ENCODE measurements around the gene CGB7. TPM values are rescaled to one million over a fixed set of nuclear protein-coding genes. Genes with fewer than 3 reads are reported as not detected.
"Not testable (repeated sequence)": the region's sequence is repeated elsewhere in the genome, so short reads cannot be mapped to it uniquely, and the experiment has no call there.

The CGB7 gene
- total RNA-seq, 2 donors from 2014 or later = not detected

GRCh38 chr19:49080392-49080791 is 22.8 kb upstream of the CGB7 start:
- intact Hi-C loops (cut with DNase I) = no loop called here

GRCh38 chr19:49074869-49075268 is 17.3 kb upstream of the CGB7 start:
- DNase-seq (ENCODE audit: low spot score) = peak; percentile 88
- intact Hi-C loops (cut with DNase I) = not testable (repeated sequence)

More at GRCh38 chr19:49080392-49080791, 22.8 kb upstream of the CGB7 start:
- DNase-seq (ENCODE audit: low spot score) = no peak

GRCh38 chr19:49073514-49074378 is 16.2 kb upstream of the CGB7 start:
- intact Hi-C loops (cut with DNase I) = no loop called here
- no peak for DNase-seq (ENCODE audit: low spot score)

GRCh38 chr19:49071860-49072547 is 14.5 kb upstream of the CGB7 start:
- no peak for DNase-seq (ENCODE audit: low spot score)
- intact Hi-C loops (cut with DNase I) = no loop called here

GRCh38 chr19:49070416-49070815 is 12.9 kb upstream of the CGB7 start:
- no peak for DNase-seq (ENCODE audit: low spot score)
- intact Hi-C loops (cut with DNase I) = no loop called here

GRCh38 chr19:49069026-49069425 is 11.5 kb upstream of the CGB7 start:
- intact Hi-C loops (cut with DNase I) = no loop called here
- no peak for DNase-seq (ENCODE audit: low spot score)

- DNase-seq (ENCODE audit: low spot score) = no peak
- intact Hi-C loops (cut with DNase I) = no loop called here
Observed at GRCh38 chr19:49067554-49067953, 10.0 kb upstream of the CGB7 start.

GRCh38 chr19:49065905-49066512 is 8.5 kb upstream of the CGB7 start:
- no peak for DNase-seq (ENCODE audit: low spot score)
- intact Hi-C loops (cut with DNase I) = no loop called here

- intact Hi-C loops (cut with DNase I) = no loop called here
- no peak for DNase-seq (ENCODE audit: low spot score)
Observed at GRCh38 chr19:49064768-49065611, 7.4 kb upstream of the CGB7 start, which contains the start of gene NTF4. Gene NTF4, minus strand, starts transcription at chr19:49064818. Its CDS starts 2,821 bp downstream, at chr19:49061997.

- DNase-seq (ENCODE audit: low spot score) = no peak
- intact Hi-C loops (cut with DNase I) = no loop called here
Observed at GRCh38 chr19:49064029-49064629, 6.6 kb upstream of the CGB7 start.

- no peak for DNase-seq (ENCODE audit: low spot score)
- intact Hi-C loops (cut with DNase I) = no loop called here
Observed at GRCh38 chr19:49061445-49061844, 3.9 kb upstream of the CGB7 start.

- DNase-seq (ENCODE audit: low spot score) = no peak
- intact Hi-C loops (cut with DNase I) = no loop called here
Observed at GRCh38 chr19:49061000-49061399, 3.5 kb upstream of the CGB7 start.

GRCh38 chr19:49059053-49059452 is 1.5 kb upstream of the CGB7 start:
- intact Hi-C loops (cut with DNase I) = no loop called here
- no peak for DNase-seq (ENCODE audit: low spot score)

- intact Hi-C loops (cut with DNase I) = no loop called here
- DNase-seq (ENCODE audit: low spot score) = no peak
Observed at GRCh38 chr19:49058562-49058961, 1.0 kb upstream of the CGB7 start.

- DNase-seq (ENCODE audit: low spot score); intact Hi-C loops (cut with DNase I): not testable (repeated sequence)
Observed at GRCh38 chr19:49056902-49057596, 500 bp downstream of the CGB7 start.

GRCh38 chr19:49056101-49056901 is 1.2 kb downstream of the CGB7 start:
- no peak for DNase-seq (ENCODE audit: low spot score)

GRCh38 chr19:49050376-49051033 is 7.0 kb downstream of the CGB7 start:
- intact Hi-C loops (cut with DNase I); DNase-seq (ENCODE audit: low spot score): not testable (repeated sequence)

More at GRCh38 chr19:49056101-49056901, 1.2 kb downstream of the CGB7 start:
- intact Hi-C loops (cut with DNase I) = no loop called here
